Liver (tissue), 2 donors: Measurements from ENCODE around the gene CD81.

ENCODE experiments used
- MAX ChIP-seq: IDR thresholded peaks from 2 replicates; pipeline ENCODE4 v1.6.1; 2016; ENCODE audit warnings: antibody characterized with exemption
- TF ChIP-seq, protein P1 (sequence below): fragments of 150-350 bp; IDR thresholded peaks from 2 replicates; pipeline ENCODE4 v1.5.1; 2017; ENCODE audit warnings: improper control_type of control experiment, low read depth, low read length; ENCODE audit not compliant: missing input control
- donor health status: healthy.

- TF ChIP-seq, protein P1, sequence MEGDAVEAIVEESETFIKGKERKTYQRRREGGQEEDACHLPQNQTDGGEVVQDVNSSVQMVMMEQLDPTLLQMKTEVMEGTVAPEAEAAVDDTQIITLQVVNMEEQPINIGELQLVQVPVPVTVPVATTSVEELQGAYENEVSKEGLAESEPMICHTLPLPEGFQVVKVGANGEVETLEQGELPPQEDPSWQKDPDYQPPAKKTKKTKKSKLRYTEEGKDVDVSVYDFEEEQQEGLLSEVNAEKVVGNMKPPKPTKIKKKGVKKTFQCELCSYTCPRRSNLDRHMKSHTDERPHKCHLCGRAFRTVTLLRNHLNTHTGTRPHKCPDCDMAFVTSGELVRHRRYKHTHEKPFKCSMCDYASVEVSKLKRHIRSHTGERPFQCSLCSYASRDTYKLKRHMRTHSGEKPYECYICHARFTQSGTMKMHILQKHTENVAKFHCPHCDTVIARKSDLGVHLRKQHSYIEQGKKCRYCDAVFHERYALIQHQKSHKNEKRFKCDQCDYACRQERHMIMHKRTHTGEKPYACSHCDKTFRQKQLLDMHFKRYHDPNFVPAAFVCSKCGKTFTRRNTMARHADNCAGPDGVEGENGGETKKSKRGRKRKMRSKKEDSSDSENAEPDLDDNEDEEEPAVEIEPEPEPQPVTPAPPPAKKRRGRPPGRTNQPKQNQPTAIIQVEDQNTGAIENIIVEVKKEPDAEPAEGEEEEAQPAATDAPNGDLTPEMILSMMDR = no peak
- TF ChIP-seq MAX = no peak
These were observed 55.5 kb downstream of the CD81 start for GRCh38 chr11:2432628-2433071.
